PFSK-1 (cell line): Measurements from ENCODE around the gene EEF1G.

Experiments used
- FOXP2 ChIP-seq: optimal IDR thresholded peaks from 2 replicates; pipeline ENCODE3; 2011; ENCODE audit warnings: borderline replicate concordance, control low read depth, inconsistent platforms; ENCODE audit not compliant: insufficient read depth; ENCODE audit errors: extremely low read length, extremely low read depth
- POLR2AphosphoS5 ChIP-seq: IDR thresholded peaks from 2 replicates; pipeline ENCODE4 v1.6.1; 2012; ENCODE audit warnings: low read depth, mild to moderate bottlenecking, control low read depth, low read length, moderate library complexity
- REST ChIP-seq, 2 experiments: IDR thresholded peaks; 2 replicates each; pipeline versions ENCODE4 v1.6.1 to v1.8.0; 2011 to 2012; ENCODE audit warnings: low read depth in 2 of 2, low read length in 2 of 2, control low read depth in 1 of 2, inconsistent platforms in 1 of 2, mild to moderate bottlenecking in 1 of 2, moderate library complexity in 1 of 2; ENCODE audit not compliant: insufficient read depth in 1 of 2
- SIN3A ChIP-seq: IDR thresholded peaks from 2 replicates; pipeline ENCODE4 v1.6.1; 2012; ENCODE audit warnings: mild to moderate bottlenecking, low read length, moderate library complexity, borderline replicate concordance; ENCODE audit not compliant: insufficient read depth
- TAF1 ChIP-seq: IDR thresholded peaks from 2 replicates; pipeline ENCODE4 v1.6.1; 2012; ENCODE audit warnings: low read length, control low read depth, borderline replicate concordance; ENCODE audit not compliant: insufficient read depth

The EEF1G gene

GRCh38 chr11:62610814-62611704 is 37.4 kb upstream of the EEF1G start:
- no peak for TF ChIP-seq REST (IDR thresholded peaks at IDR 0.05; ENCODE audit: insufficient read depth in 1 of 2, low read depth in 2 of 2, low read length in 2 of 2)
- no peak for TF ChIP-seq TAF1
- no peak for TF ChIP-seq POLR2AphosphoS5
- no peak for TF ChIP-seq FOXP2
- TF ChIP-seq SIN3A: no peak

- TF ChIP-seq TAF1 (no peak), REST (IDR thresholded peaks at IDR 0.05; ENCODE audit: insufficient read depth in 1 of 2, low read depth in 2 of 2, low read length in 2 of 2) (no peak), SIN3A (no peak), POLR2AphosphoS5 (no peak), FOXP2 (no peak)
Observed at GRCh38 chr11:62610403-62610802, 36.7 kb upstream of the EEF1G start.

DNA sequence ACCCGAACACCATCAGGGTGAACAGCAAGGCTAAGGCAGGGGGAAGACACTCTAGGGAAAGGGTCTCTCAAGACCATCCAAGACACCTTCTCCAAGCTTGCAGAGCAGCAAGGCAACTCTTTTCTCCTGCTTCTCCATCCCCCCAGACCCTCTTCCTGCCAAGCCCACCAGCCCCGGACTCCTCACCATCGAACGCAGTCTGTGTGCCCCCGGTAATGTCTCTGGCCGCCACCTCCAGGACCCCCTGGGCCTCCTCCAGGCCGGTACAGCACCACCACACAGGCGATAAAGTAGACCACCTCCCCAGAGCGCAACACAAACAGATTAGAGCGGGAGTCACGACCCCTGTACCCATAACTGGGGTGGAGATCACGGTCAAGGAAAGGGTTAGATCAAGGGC is 35.1 kb upstream of the EEF1G start:
- TF ChIP-seq POLR2AphosphoS5 (no peak), REST (IDR thresholded peaks at IDR 0.05; ENCODE audit: insufficient read depth in 1 of 2, low read depth in 2 of 2, low read length in 2 of 2) (no peak), SIN3A (no peak), FOXP2 (no peak), TAF1 (no peak)

- TF ChIP-seq REST (IDR thresholded peaks at IDR 0.05; ENCODE audit: insufficient read depth in 1 of 2, low read depth in 2 of 2, low read length in 2 of 2): no peak
- no peak for TF ChIP-seq SIN3A
- TF ChIP-seq TAF1: no peak
- no peak for TF ChIP-seq FOXP2
- TF ChIP-seq POLR2AphosphoS5: no peak
Observed at GRCh38 chr11:62607714-62608113, 34.0 kb upstream of the EEF1G start.
